RWPE2 (cell line): ENCODE measurements around the gene ING2.

Experiments
- ATAC-seq: fragments of 200-7000 bp; cut with Tn5 transposase; 3 replicates; pipeline ENCODE4 v1.9.1; 2021; ENCODE audit warnings: low read depth
- DNase-seq: peaks from one replicate; pipeline ENCODE4 v3.0.0-alpha.2; 2020; ENCODE audit warnings: low spot score
- H3K27ac ChIP-seq: fragments of 450-650 bp; 2 replicates; pipeline ENCODE4 v1.5.1; 2017; ENCODE audit warnings: mild to moderate bottlenecking; ENCODE audit not compliant: poor library complexity, severe bottlenecking
- H3K27me3 ChIP-seq: fragments of 250-450 bp; sonication (Bioruptor Pico); 2 replicates; pipeline ENCODE4 v1.5.1; 2021; ENCODE audit warnings: mild to moderate bottlenecking, moderate library complexity; ENCODE audit not compliant: insufficient read depth, poor library complexity, severe bottlenecking
- H3K36me3 ChIP-seq: fragments of 250-450 bp; sonication (Bioruptor Pico); 2 replicates; pipeline ENCODE4 v1.5.1; 2020; ENCODE audit warnings: low read depth, mild to moderate bottlenecking, moderate library complexity
- H3K4me1 ChIP-seq: fragments of 250-450 bp; sonication (Bioruptor Pico); 2 replicates; pipeline ENCODE4 v1.5.1; 2021; ENCODE audit warnings: mild to moderate bottlenecking, moderate library complexity; ENCODE audit not compliant: insufficient read depth, poor library complexity, severe bottlenecking
- H3K4me3 ChIP-seq: fragments of 250-450 bp; sonication (Bioruptor Pico); 2 replicates; pipeline ENCODE4 v1.5.1; 2021; ENCODE audit warnings: mild to moderate bottlenecking, moderate library complexity; ENCODE audit not compliant: severe bottlenecking
- H3K9me3 ChIP-seq: fragments of 250-450 bp; sonication (Bioruptor Pico); 2 replicates; pipeline ENCODE4 v1.5.1; 2021; ENCODE audit warnings: mild to moderate bottlenecking, moderate library complexity; ENCODE audit not compliant: severe bottlenecking
- TF ChIP-seq, protein P1 (sequence below): fragments of 450-650 bp; IDR thresholded peaks from one replicate; pipeline ENCODE4 v1.5.1; 2017; ENCODE audit warnings: mild to moderate bottlenecking, moderate library complexity; ENCODE audit not compliant: poor library complexity, severe bottlenecking

Gene ING2

DNA sequence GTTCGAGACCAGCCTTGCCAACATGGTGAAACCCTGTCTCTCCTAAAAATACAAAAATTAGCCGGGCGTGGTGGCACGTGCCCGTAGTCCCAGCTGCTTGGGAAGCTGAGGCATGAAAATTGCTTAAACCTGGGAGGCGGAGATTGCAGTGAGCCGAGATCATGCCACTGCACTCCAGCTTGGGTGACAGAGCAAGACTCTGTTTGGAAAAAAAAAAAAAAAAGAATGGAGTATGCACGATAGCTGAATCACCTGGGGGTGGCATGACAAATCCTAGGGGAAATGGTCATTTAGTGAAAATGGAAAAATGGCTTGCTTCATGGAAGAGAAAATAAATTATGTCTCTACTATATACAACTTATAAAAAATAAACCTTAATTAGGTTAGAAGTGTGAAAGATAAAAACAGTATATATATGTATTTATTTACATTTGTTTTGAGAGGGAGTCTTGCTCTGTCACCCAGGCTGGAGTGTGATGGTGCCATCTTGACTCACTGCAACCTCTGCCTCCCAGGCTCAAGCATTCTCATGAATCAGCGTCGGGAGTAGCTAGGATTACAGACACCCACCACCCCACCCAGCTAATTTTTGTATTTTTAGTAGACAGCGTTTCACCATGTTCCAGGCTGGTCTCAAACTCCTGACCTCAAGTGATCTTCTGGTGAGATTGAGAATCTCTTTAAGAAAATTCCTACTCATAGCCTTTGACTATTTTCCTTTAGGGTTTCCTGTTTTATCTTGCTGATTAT, 19.3 kb upstream of the ING2 start:
- Histone ChIP-seq H3K27ac (no peak overlapping the region), H3K4me3 (no peak overlapping the region), H3K9me3 (no peaks in the 10 kb centered on the region), H3K36me3 (no peaks in the 10 kb centered on the region), H3K27me3 (no peaks in the 10 kb centered on the region), H3K4me1 (no peaks in the 10 kb centered on the region)
- TF ChIP-seq, protein P1, sequence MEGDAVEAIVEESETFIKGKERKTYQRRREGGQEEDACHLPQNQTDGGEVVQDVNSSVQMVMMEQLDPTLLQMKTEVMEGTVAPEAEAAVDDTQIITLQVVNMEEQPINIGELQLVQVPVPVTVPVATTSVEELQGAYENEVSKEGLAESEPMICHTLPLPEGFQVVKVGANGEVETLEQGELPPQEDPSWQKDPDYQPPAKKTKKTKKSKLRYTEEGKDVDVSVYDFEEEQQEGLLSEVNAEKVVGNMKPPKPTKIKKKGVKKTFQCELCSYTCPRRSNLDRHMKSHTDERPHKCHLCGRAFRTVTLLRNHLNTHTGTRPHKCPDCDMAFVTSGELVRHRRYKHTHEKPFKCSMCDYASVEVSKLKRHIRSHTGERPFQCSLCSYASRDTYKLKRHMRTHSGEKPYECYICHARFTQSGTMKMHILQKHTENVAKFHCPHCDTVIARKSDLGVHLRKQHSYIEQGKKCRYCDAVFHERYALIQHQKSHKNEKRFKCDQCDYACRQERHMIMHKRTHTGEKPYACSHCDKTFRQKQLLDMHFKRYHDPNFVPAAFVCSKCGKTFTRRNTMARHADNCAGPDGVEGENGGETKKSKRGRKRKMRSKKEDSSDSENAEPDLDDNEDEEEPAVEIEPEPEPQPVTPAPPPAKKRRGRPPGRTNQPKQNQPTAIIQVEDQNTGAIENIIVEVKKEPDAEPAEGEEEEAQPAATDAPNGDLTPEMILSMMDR: no peak
- no peak for DNase-seq
- no peak; the same call in 2 of the 3 replicates for ATAC-seq

DNA sequence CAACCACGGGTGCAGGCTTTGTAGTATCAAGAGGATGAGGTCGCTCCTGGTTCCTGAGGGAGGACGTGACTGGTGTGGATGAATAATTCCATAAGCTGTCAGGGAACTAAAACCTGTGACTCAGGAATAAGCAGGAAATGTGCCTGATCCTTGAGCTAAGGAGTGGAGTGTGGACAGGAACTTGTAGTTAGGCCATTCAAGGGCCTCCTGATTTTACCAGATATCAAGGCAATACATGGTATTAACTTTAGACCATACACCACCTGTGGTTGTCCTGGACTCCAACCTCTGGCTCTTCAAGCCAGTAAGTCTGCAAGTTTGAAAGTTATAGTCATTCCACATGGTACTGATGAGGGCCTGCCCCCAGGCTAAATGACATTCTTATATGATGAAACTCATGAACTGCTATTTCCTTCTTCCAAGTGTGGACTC, 12.1 kb upstream of the ING2 start:
- TF ChIP-seq, protein P1: no peak
- peak overlapping the region; percentile 94 for H3K27ac ChIP-seq
- peaks cover 8% of the 10 kb centered on the region for H3K36me3 ChIP-seq
- H3K4me1 ChIP-seq: peaks cover 17% of the 10 kb centered on the region
- no peak overlapping the region for H3K4me3 ChIP-seq
- no peaks in the 10 kb centered on the region for H3K9me3 ChIP-seq
- no peaks in the 10 kb centered on the region for H3K27me3 ChIP-seq
- ATAC-seq: peak; percentile 91
- DNase-seq: no peak

DNA sequence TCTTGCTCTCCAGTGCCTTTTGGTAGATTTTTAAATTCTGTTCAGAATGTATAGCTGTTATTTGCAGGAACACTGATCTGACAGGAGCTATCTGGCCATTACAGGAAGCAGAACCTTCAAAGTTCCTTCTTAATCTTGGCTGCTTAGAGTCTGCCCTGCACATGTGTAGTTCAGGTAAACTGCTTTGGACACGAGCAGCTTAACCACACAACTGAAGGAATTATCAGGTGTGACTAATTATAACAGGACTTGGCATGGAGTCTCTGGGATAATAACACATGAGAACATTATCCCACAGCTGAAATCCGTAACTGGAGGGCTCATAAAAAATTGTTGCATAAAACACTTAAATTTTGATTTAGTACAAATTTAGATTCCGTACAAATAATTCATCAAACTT, 11.6 kb upstream of the ING2 start:
- Histone ChIP-seq H3K4me1 (peaks cover 17% of the 10 kb centered on the region), H3K27me3 (no peaks in the 10 kb centered on the region), H3K9me3 (no peaks in the 10 kb centered on the region), H3K27ac (peak overlapping the region; percentile 94), H3K36me3 (peaks cover 8% of the 10 kb centered on the region), H3K4me3 (no peak overlapping the region)
- ATAC-seq (peak; percentile 68), DNase-seq (no peak)
- TF ChIP-seq, protein P1: no peak

DNA sequence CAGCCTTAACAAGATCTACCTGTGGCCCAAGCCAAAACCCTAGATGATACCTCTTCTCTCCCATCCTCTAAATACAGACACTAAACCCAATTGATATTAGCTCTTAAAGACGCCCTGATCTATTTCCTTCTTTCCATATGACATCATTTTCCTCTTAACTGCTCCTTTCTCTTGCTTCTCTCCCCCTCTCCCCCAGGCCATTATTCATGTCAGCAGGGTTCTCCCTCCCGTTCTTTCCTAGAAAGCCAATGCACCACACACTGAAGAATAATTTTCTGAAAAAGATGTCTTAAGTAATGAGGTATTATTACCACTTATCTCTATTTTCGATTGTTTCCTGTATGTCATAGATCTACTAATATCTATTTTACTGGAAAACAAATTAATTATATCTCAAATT, 9.7 kb upstream of the ING2 start:
- Histone ChIP-seq H3K4me1 (peaks cover 24% of the 10 kb centered on the region), H3K4me3 (no peak overlapping the region), H3K27ac (no peak overlapping the region), H3K36me3 (peaks cover 8% of the 10 kb centered on the region), H3K27me3 (no peaks in the 10 kb centered on the region), H3K9me3 (no peaks in the 10 kb centered on the region)
- DNase-seq: no peak
- ATAC-seq: no peak
- TF ChIP-seq, protein P1: no peak

DNA sequence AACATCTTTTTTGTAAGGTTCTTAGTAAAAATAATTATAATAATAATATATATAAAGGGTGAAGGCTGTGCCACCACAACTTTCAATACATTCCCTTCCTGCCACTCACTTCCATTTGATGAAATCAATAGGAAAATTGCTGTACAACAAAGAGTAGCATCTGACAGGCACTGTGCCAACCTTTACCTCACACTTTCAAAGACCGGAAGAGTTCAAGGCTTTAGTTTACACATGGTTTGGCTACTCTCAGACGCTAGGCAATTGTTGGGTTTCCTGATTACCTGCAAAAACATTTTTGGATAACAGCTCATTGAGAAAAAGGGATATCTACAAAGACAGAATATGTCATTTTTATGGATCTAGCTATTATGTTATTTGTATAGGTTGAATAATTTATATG, 5.5 kb upstream of the ING2 start:
- DNase-seq (no peak), ATAC-seq (no peak)

More for the DNA sequence above, 5.5 kb upstream of the ING2 start:
- TF ChIP-seq, protein P1: no peak
- H3K4me1 ChIP-seq: peaks cover 17% of the 10 kb centered on the region
- H3K36me3 ChIP-seq: peaks cover 6% of the 10 kb centered on the region
- no peak overlapping the region for H3K27ac ChIP-seq
- H3K9me3 ChIP-seq: no peaks in the 10 kb centered on the region
- no peaks in the 10 kb centered on the region for H3K27me3 ChIP-seq
- H3K4me3 ChIP-seq: no peak overlapping the region
